IPS-11a (cell line): Measurements from ENCODE around the gene B3GALT4.

ENCODE experiments used
- H3K4me3 ChIP-seq: one replicate; pipeline ENCODE4 v1.5.1; 2013; ENCODE audit warnings: low read depth, low read length, control low read depth

Gene B3GALT4

GRCh38 chr6:33290459-33290858, 13.5 kb downstream of the B3GALT4 start:
- H3K4me3 ChIP-seq, result peak overlapping the region; percentile 96

GRCh38 chr6:33292996-33293682, 16.2 kb downstream of the B3GALT4 start:
- H3K4me3 ChIP-seq, result no peak overlapping the region

GRCh38 chr6:33294086-33294823, 17.3 kb downstream of the B3GALT4 start:
- no peak overlapping the region for H3K4me3 ChIP-seq

- no peak overlapping the region for H3K4me3 ChIP-seq
Measured at GRCh38 chr6:33295621-33296369, 18.9 kb downstream of the B3GALT4 start.

- peak overlapping the region; percentile 55 for H3K4me3 ChIP-seq
Measured at GRCh38 chr6:33296797-33297405, 20.0 kb downstream of the B3GALT4 start.

- peak overlapping the region; percentile 55 for H3K4me3 ChIP-seq
Measured at GRCh38 chr6:33297406-33297955, 20.6 kb downstream of the B3GALT4 start.

GRCh38 chr6:33297956-33298772, 21.2 kb downstream of the B3GALT4 start:
- peak overlapping the region; percentile 94 for H3K4me3 ChIP-seq

GRCh38 chr6:33298773-33299236, 21.9 kb downstream of the B3GALT4 start, which contains the start of gene RGL2:
Gene RGL2, minus strand, starts transcription at chr6:33298942. Its CDS starts 332 bp downstream, at chr6:33298610.
- H3K4me3 ChIP-seq, result peak within 1 kb of the TSS; percentile 94

- peak overlapping the region; percentile 94 for H3K4me3 ChIP-seq
Measured at GRCh38 chr6:33299237-33299944, 22.5 kb downstream of the B3GALT4 start.

GRCh38 chr6:33301877-33302276, 25.0 kb downstream of the B3GALT4 start:
- H3K4me3 ChIP-seq, result no peak overlapping the region

- no peak overlapping the region for H3K4me3 ChIP-seq
Measured at GRCh38 chr6:33304216-33304615, 27.3 kb downstream of the B3GALT4 start.

- no peak overlapping the region for H3K4me3 ChIP-seq
Measured at GRCh38 chr6:33305052-33305451, 28.1 kb downstream of the B3GALT4 start.

GRCh38 chr6:33306356-33306755, 29.4 kb downstream of the B3GALT4 start:
- H3K4me3 ChIP-seq, result no peak overlapping the region

- H3K4me3 ChIP-seq, result peak overlapping the region; percentile 89
Measured at GRCh38 chr6:33312361-33313104, 35.6 kb downstream of the B3GALT4 start.

GRCh38 chr6:33313105-33313708, 36.3 kb downstream of the B3GALT4 start:
- H3K4me3 ChIP-seq, result peak overlapping the region; percentile 89

- peak within 1 kb of the TSS; percentile 89 for H3K4me3 ChIP-seq
Measured at GRCh38 chr6:33313709-33314514, 37.0 kb downstream of the B3GALT4 start, which contains the start of gene TAPBP. Gene TAPBP, minus strand, starts transcription at chr6:33314078. Its CDS starts 37 bp downstream, at chr6:33314041.

- peak overlapping the region; percentile 89 for H3K4me3 ChIP-seq
Measured at GRCh38 chr6:33314515-33314942, 37.6 kb downstream of the B3GALT4 start.
